Pancreas (tissue), 10 donors: ENCODE results near the gene NDUFA5. TPM values are rescaled to one million over a fixed set of nuclear protein-coding genes. Genes with fewer than 3 reads are reported as not detected.
A peak's percentile ranks its signal among the peaks of the same experiment; 100 is the strongest.

Experiments used
- ATAC-seq, 4 donors: fragments of 200-7000 bp; cut with Tn5 transposase; one replicate each; pipeline versions ENCODE4 v1.8.0 to v1.9.1; 2020; ENCODE audit warnings: mild to moderate bottlenecking in 4 of 4, moderate library complexity in 4 of 4
- DNase-seq, 6 donors: peaks; one replicate each; pipeline ENCODE4 v3.0.0-alpha.2; 2020
- FAIRE-seq: peaks from 2 replicates; lab custom pipeline; 2012; peaks lifted over from hg19 to GRCh38; lab: Jason Lieb, UNC
- H3K27ac ChIP-seq, 4 donors: fragments of 200-600 bp; sonication (generic); 1 replicate in 3 of 4; 2 replicates in 1 of 4; pipeline versions ENCODE4 v1.5.0 to v1.8.0; 2020
- H3K27me3 ChIP-seq, 4 donors: fragments of 200-600 bp; one replicate each; pipeline ENCODE4 v1.8.0; 2021
- H3K36me3 ChIP-seq, 3 donors: fragments of 200-600 bp; sonication (generic) in 1 of 3; one replicate each; pipeline versions ENCODE4 v1.5.0 to v1.8.0; 2020 to 2021
- H3K4me1 ChIP-seq, 3 donors: fragments of 200-600 bp; one replicate each; pipeline ENCODE4 v1.8.0; 2021
- H3K4me3 ChIP-seq, 4 donors: fragments of 200-600 bp; sonication (generic) in 2 of 4; one replicate each; pipeline versions ENCODE4 v1.5.0 to v1.8.0; 2020 to 2021
- H3K9me3 ChIP-seq, 4 donors: fragments of 200-600 bp; one replicate each; pipeline ENCODE4 v1.8.0; 2021
- CTCF ChIP-seq, 4 donors: fragments of 200-600 bp; sonication (generic) in 3 of 4; IDR thresholded peaks; one replicate each; pipeline versions ENCODE4 v1.5.0 to v1.8.0; 2021; ENCODE audit warnings: antibody characterized with exemption in 4 of 4
- WGBS, 2 donors: extraction: QIAGEN DNeasy Blood & Tissue Kit; methylation state at CpG; one replicate each; pipeline ENCODE4 v1.1.7; 2013; 5-methylcytosine and 5-hydroxymethylcytosine counted together
- intact Hi-C, 3 donors: fragments of 100-400 bp; cut with DNase I; formaldehyde crosslinking; loops; one replicate each; pipeline versions ENCODE4 v1.11.1 to v1.14.2; 2022
- polyA plus RNA-seq, 2 donors: library from polyadenylated mRNA; stranded (reverse); fragments of 200-250 nt; gene quantifications; one replicate each; pipeline ENCODE4 v1.2.3, GENCODE V29; 2013
- total RNA-seq, 6 donors: library from RNA; stranded (reverse); fragmentation: NEBNext Ultra II Directional in 4 of 6; extraction: Animal tissue kit (Norgen Biotek cat#: 25700) in 4 of 6; gene quantifications; one replicate each; pipeline versions ENCODE4 v1.2.1 to v1.2.4, GENCODE V29; 2021 to 2023
- donor health status: healthy with polysubstance abuse.
- donor health status: DM: no; HTN: no; CAD: no; lungs with moderate emphysema.
- donor health status: DM: no; HTN: no; CAD: no.
- donor health status: control.
- donor health status: control.
- donor health status: Bipolar disorder and iron deficiency.
- donor health status: DM: yes; HTN: yes; CAD: no.
- donor health status: DM: no; HTN: no; CAD: no.
- donor health status: DM: no; HTN: no; CAD: no.
- donor health status: DM: yes; HTN: yes; CAD: no.

NDUFA5 gene
- total and polyA plus RNA-seq, 8 donors = 19.4 to 83.5 (median 37.3) TPM

- WGBS, 2 donors = 3 to 4% methylated on average over 3 of the region's 3 CpGs
Observed at GRCh38 chr7:123494193-123494796, 63.3 kb downstream of the NDUFA5 start.

GRCh38 chr7:123492485-123492884 is 65.1 kb downstream of the NDUFA5 start:
- DNase-seq (no peak), ATAC-seq (no peak), FAIRE-seq (no peak)
- no peak for TF ChIP-seq CTCF (IDR thresholded peaks at IDR 0.05)
- no peaks in the 10 kb centered on the region for H3K36me3 ChIP-seq
- WGBS, 2 donors = 62 to 77% methylated on average over 3 of the region's 3 CpGs
- H3K27me3 ChIP-seq = no peaks in the 10 kb centered on the region
- no peak overlapping the region for H3K27ac ChIP-seq
- no peaks in the 10 kb centered on the region for H3K4me1 ChIP-seq
- intact Hi-C loops = no loop called here
- no peaks in the 10 kb centered on the region for H3K9me3 ChIP-seq
- H3K4me3 ChIP-seq = no peak overlapping the region

More at GRCh38 chr7:123494193-123494796, 63.3 kb downstream of the NDUFA5 start:
- Histone ChIP-seq H3K27ac (no peak overlapping the region), H3K9me3 (no peaks in the 10 kb centered on the region), H3K27me3 (no peaks in the 10 kb centered on the region), H3K4me3 (no peak overlapping the region), H3K4me1 (no peaks in the 10 kb centered on the region), H3K36me3 (no peaks in the 10 kb centered on the region)
- peak; percentile 32 to 66 (median 59) for TF ChIP-seq CTCF (IDR thresholded peaks at IDR 0.05)
- DNase-seq (peak in 3 of 6 donors; percentile 12 to 17 (median 12)), FAIRE-seq (peak; percentile 97), ATAC-seq (peak in 3 of 4 donors; percentile 69 to 74 (median 71))
- intact Hi-C loops = no loop called here

Other genes starting within 250 kb of the NDUFA5 start
- gene IQUB, start 23.2 kb downstream of the NDUFA5 start, total RNA-seq = under 1 TPM; 0.41 to 0.81 (median 0.52) TPM
- under 1 TPM; 0.15 to 0.59 TPM for gene IQUB, start 23.2 kb downstream of the NDUFA5 start, polyA plus RNA-seq
- gene ASB15, start 44.0 kb upstream of the NDUFA5 start, total RNA-seq = under 1 TPM in 1 of 6 donors, not detected in 5; 0.04 TPM
- not detected for gene ASB15, start 44.0 kb upstream of the NDUFA5 start, polyA plus RNA-seq
- gene LMOD2, start 98.0 kb upstream of the NDUFA5 start, total RNA-seq = under 1 TPM in 1 of 6 donors, not detected in 5; 0.55 TPM
- not detected for gene LMOD2, start 98.0 kb upstream of the NDUFA5 start, polyA plus RNA-seq
- 10 to 100 TPM; 13.2 to 27.3 (median 18.0) TPM for gene WASL, start 191.2 kb upstream of the NDUFA5 start, total RNA-seq
- gene WASL, start 191.2 kb upstream of the NDUFA5 start, polyA plus RNA-seq = 10 to 100 TPM in 1 of 2 donors, 1 to 10 TPM in 1; 8.2 to 14.9 TPM